NB4 (cell line): ENCODE measurements around the gene FHL3.

Experiments used
- MYC ChIP-seq: IDR thresholded peaks from 2 replicates; pipeline ENCODE4 v1.6.1; 2011; ENCODE audit warnings: low read depth, low read length
- TF ChIP-seq, protein P1 (sequence below): IDR thresholded peaks from one replicate; pipeline ENCODE4 v1.5.1; 2012; ENCODE audit warnings: low read depth, low read length
- TF ChIP-seq, protein P2 (sequence below): IDR thresholded peaks from 2 replicates; pipeline ENCODE4 v1.6.1; 2011; ENCODE audit warnings: low read depth, low read length

DNA sequence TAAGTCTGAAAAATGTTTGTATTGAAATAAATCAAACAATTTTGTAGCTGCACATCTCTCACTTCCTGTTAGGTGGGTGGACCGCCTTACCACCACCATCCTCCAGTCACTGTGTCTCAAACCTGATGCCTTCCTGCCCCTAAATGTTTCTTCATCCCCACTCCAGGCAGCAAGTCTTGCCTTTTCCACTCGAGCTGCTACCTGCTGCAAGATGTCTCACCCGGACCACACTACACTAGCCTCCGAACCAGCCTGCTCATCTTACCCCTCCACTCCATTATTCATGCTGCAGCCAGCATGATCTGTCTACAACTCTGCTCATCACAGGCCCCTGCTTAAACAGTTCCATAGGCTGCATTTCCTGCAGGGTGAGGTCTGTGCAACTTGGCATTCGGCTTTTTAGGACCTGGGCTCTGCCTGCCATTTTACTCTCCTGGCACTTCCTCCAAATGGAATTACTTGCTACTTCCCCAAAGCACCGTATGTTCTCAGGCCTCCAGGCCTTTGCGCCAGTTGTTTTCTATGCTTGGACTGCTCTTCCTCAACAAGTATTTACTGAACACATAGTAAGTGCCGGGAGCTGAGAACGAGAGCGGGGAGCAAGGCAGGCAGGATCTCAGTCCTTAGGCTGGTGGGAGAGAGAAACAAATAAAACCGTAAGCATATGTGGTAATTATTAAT lies 10.3 kb downstream of the FHL3 start:
- TF ChIP-seq, protein P1, sequence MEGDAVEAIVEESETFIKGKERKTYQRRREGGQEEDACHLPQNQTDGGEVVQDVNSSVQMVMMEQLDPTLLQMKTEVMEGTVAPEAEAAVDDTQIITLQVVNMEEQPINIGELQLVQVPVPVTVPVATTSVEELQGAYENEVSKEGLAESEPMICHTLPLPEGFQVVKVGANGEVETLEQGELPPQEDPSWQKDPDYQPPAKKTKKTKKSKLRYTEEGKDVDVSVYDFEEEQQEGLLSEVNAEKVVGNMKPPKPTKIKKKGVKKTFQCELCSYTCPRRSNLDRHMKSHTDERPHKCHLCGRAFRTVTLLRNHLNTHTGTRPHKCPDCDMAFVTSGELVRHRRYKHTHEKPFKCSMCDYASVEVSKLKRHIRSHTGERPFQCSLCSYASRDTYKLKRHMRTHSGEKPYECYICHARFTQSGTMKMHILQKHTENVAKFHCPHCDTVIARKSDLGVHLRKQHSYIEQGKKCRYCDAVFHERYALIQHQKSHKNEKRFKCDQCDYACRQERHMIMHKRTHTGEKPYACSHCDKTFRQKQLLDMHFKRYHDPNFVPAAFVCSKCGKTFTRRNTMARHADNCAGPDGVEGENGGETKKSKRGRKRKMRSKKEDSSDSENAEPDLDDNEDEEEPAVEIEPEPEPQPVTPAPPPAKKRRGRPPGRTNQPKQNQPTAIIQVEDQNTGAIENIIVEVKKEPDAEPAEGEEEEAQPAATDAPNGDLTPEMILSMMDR = no peak
- TF ChIP-seq MYC = no peak
- TF ChIP-seq, protein P2, sequence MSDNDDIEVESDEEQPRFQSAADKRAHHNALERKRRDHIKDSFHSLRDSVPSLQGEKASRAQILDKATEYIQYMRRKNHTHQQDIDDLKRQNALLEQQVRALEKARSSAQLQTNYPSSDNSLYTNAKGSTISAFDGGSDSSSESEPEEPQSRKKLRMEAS = no peak
